Neural cell (in vitro differentiated cells): ENCODE data around the gene GOT1. TPM values are rescaled to one million over a fixed set of nuclear protein-coding genes. Genes with fewer than 3 reads are reported as not detected.

ENCODE experiments used
- polyA plus RNA-seq: library from polyadenylated mRNA; depleted of rRNA; stranded (reverse); fragments of >200 nt; gene quantifications from 2 replicates; pipeline ENCODE4 v1.2.3, GENCODE V29; 2014

The GOT1 gene
- polyA plus RNA-seq, 1 donor from 2014 or later, result 43.6 TPM

Other genes starting within 250 kb of the GOT1 start
- gene HPSE2, start 194.8 kb downstream of the GOT1 start, polyA plus RNA-seq, result not detected in 2 replicates
- 1.3 and 1.5 TPM in 2 replicates for gene CNNM1, start 101.3 kb downstream of the GOT1 start, polyA plus RNA-seq
- not detected in 2 replicates for gene NKX2-3, start 102.3 kb upstream of the GOT1 start, polyA plus RNA-seq
- 65.7 and 79.9 TPM in 2 replicates for gene SLC25A28, start 189.8 kb upstream of the GOT1 start, polyA plus RNA-seq
- gene ENTPD7, start 228.9 kb upstream of the GOT1 start, polyA plus RNA-seq, result 4.1 and 4.7 TPM in 2 replicates